ENCODE results near the gene OTX1. TPM values are rescaled to one million over a fixed set of nuclear protein-coding genes. Genes with fewer than 3 reads are reported as not detected.

Gene OTX1
- total and polyA plus RNA-seq, 2 of the 8 experiments (the other 6 are each of a cell fraction or from before 2014, with no cell fraction given) = 0.24 to 3.3 TPM

- TF ChIP-seq CHD7 (IDR thresholded peaks at IDR 0.05; ENCODE audit: insufficient replicate concordance, low read length) = no peak
- TF ChIP-seq SIN3A (conservative IDR thresholded peaks at IDR 0.05 in 1 of 2, IDR thresholded peaks at IDR 0.05 in 1 of 2; ENCODE audit: low read depth in 1 of 2, low read length in 2 of 2) = no peak
- TF ChIP-seq BACH1 (IDR thresholded peaks at IDR 0.05; ENCODE audit: low read length) = no peak
- TF ChIP-seq SRF (IDR thresholded peaks at IDR 0.05; ENCODE audit: low read depth, low read length) = no peak
- no peak for TF ChIP-seq EP300 (IDR thresholded peaks at IDR 0.05; ENCODE audit: borderline replicate concordance in 1 of 2, low read depth in 2 of 2, low read length in 2 of 2)
- TF ChIP-seq BRCA1 (IDR thresholded peaks at IDR 0.05; ENCODE audit: low read depth, low read length) = no peak
- TF ChIP-seq, protein P1, sequence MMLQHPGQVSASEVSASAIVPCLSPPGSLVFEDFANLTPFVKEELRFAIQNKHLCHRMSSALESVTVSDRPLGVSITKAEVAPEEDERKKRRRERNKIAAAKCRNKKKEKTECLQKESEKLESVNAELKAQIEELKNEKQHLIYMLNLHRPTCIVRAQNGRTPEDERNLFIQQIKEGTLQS (IDR thresholded peaks at IDR 0.05; ENCODE audit: insufficient read depth, low read depth, low read length) = no peak
- no peak for TF ChIP-seq SAP30 (IDR thresholded peaks at IDR 0.05; ENCODE audit: insufficient read depth, insufficient replicate concordance, low read length)
- no peak for TF ChIP-seq CEBPB (IDR thresholded peaks at IDR 0.05; ENCODE audit: low read depth, low read length)
These were observed 2.1 kb upstream of the OTX1 start (continued) for GRCh38 chr2:63048367-63049171.

All from H1 (cell line).